GM21367 (cell line): ENCODE measurements around the gene SREK1IP1.
"Not testable (repeated sequence)": the region's sequence is repeated elsewhere in the genome, so short reads cannot be mapped to it uniquely, and the experiment has no call there.

Experiments used
- ATAC-seq: cut with Tn5 transposase; IDR thresholded peaks from one replicate; pipeline ENCODE4 v1.9.1; 2021; ENCODE audit not compliant: unreplicated experiment

SREK1IP1 gene

DNA sequence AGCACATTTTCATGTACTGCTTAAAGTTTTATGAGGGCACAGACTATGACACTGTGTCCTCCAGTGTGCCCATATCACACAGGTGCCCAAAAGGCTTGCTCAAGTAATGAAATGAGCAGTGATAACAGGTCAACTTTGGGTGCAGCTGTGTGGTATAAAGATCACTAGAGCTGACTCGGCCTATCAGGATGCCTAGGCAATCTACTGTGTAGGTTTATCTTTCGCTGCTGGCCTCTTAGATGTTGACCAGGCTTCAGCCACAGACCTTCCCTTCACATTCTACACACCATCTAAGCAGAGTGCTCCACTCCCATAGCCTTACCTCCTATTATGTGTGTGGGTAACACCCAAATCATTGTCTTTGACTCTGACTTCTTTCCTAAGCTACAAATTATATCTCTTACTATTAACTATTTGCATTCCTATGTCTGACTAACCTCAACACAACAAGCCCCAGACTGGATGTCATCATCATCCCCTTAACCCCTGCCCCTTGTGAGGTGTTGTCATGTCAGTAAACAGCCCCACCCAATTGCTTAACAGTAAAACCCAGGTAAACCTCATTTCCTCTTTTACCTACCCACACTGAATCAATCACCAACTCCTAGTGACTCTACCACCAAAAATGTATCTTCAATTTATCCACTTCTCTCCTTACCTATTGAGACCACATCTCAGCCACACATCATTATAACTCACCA, 2.5 kb downstream of the SREK1IP1 start:
- no peak for ATAC-seq

DNA sequence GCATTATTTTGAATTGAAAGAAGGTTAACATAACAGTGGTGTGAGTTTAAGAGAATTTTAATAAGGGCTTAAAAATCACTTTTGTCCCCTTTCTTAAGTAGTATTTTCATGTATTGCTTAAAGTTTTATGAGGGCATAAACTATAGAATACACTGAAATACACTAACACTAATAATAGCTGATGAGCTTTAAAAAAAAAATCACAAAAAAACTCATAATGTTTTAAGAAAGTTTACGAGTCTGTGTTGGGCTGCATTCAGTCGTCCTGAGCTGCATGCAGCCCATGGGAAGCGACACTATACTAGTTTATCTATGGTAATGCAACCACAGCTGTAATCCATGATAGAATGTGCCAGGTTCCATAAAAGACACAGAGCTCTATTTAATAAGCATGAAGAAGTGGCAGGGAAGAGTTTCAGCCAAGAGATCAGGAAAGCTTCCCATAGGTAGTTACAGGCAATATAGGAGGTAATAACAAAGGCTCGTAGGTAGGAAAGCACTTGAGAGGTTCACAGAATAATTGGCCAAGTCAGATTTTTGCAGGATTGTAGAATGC, 4.5 kb downstream of the SREK1IP1 start:
- no peak for ATAC-seq

DNA sequence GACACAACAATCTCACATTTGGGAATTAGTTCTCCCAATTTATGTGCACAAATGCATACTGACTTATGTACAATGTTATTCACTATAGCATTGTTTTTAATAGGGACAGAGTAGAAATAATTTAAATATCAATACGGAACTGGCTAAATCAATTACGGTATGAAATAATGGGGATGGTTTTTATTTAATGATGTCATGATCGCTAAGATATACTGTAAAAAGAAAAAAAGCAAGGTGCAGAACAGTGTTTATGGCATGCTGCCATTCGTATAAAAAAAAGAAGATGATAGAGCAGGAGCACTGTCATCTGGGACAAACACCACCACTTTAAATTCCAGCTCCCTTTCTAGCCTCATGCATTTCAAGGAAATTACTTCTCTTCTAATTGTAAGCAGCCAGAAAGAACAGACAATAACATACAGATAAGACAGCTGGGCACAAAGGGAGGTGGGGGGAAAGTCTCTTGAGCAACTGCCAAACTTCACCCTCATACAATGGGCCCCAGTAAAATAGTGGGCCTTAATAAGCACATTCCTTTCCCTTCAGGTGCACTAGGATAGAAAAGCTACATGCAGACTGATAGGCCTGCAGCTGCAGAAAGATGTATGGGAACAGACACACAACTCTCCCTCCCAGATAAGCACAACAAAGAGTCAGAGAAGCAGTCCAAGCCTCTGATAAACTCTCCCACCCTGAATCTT, 8.4 kb downstream of the SREK1IP1 start:
- no peak for ATAC-seq

DNA sequence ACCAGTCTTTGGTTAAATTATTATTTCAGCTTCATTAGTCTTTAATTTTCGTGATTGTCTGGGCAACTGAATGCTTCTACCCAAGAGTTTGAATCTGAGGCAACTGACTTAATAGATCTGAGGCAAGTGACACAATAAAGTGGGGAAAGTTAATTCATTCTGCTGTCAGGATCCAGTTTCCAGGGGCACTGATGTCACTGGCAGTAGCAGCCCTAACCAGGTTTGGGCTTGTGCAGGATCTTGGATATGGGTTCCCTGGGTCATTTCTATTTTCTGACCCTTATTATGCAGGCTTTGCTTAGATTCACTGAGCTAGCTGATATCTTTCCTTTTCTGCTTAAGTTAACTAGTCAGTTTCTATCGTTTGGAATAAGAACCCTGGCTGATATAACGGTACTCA, 9.6 kb downstream of the SREK1IP1 start:
- no peak for ATAC-seq

DNA sequence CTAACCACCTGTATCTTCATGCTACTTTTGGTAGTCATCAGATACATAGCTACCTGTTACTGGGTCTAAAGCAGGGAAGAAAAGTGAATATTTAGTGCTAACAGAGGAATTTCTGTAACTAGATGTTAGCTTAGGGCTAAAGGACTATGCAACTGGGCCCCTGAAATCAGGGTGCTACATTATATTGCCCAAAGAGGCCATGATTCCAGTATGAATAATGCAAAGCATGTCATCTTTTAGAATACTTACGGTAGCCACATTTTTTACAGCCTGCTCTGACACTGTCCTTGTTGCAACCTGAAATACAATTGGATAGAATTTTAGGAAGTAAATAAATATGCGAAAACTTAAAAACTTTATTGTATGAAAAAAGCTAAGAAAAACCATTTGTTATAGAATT, 14.4 kb downstream of the SREK1IP1 start:
- no peak for ATAC-seq

DNA sequence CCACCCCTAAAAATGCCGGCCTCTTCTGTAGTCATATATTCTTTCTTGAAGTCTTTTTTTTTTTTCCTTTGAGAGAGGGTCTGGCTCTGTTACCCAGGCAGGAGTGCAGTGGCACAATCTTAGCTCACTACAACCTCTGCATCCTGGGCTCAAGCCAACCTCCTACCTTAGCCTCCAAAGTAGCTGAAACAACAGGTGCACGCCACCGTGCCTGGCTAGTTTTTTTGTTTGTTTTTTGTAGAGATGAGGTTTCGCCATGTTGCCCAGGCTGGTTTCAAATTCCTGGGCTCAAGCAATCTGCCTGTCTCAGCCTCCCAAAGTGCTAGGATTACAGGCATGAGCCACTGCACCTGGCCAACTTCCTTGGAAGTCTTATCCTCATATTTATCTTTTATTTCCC, 19.1 kb downstream of the SREK1IP1 start:
- no peak for ATAC-seq

DNA sequence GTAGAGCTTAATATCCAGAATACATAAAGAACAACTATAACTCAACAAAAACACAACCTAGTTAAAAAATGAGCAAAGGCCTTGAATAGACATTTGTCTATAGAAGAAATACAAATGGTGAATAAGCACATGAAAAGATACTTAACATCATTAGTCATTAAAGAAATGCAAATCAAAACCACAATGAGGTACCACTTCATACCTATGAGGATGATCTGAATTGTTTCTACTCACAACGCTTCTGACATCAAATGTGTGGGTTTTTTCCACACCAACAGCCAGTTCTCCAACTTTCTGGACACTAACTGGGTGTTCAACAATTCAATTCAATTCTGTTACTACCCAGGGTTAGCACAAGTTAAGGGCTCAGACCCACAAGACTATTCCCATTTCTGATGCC, 22.0 kb downstream of the SREK1IP1 start:
- ATAC-seq: no peak

DNA sequence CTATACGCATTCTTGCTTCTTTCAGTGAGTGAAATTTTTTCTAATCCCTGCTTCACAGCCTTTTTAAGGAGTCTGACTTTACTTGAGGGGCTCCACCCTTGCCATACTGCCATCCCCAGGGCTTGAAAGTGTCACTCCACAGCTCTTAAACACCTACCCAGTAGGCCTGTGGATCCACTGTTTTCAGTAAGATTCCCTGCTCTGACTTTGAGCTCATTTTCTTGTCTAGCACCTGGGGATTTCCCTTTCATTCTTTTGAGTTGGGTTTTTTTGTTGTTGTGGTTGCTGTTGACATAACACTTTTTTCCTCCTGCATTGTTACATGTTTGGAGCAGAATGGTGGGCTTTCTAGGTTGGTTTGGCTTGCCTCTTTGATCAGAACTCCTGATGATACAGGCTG, 23.6 kb downstream of the SREK1IP1 start:
- ATAC-seq: no peak

DNA sequence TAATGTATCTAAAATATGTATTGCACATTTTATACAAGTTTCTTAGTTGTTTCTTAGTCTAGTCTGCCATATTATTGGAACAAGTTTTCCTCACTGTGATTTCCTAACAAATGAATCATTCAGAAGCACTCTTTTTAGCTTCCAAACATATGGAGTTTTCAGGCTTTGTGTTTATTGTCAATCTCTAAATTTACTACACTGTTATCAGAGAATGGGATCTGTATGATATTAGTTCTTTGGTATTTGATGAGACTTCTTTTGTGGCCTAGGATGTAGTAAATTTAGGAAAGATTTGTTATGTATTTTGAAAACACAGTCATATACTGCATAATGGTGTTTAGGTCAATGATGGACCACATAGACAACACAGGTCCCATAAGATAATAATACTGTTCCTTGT, 25.7 kb downstream of the SREK1IP1 start:
- no peak for ATAC-seq

DNA sequence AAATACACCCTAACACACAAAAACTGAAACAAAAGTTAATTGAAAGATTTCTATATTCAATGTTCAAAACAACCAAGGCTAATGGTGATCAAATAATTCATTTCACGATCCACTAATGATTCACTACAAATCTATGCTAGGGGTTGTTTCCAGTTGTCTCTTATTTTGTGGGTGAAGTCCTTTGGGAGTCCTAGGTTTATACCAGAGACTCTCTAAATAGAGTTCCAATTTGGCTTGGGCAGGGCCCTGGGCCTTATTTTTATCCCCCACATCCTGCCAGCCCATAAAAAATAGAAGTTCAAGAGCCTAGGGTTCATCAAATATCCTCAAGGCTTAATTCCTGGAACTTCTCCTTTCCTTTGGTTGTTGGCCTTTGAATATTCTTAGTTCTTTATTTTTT, 26.1 kb downstream of the SREK1IP1 start:
- no peak for ATAC-seq

DNA sequence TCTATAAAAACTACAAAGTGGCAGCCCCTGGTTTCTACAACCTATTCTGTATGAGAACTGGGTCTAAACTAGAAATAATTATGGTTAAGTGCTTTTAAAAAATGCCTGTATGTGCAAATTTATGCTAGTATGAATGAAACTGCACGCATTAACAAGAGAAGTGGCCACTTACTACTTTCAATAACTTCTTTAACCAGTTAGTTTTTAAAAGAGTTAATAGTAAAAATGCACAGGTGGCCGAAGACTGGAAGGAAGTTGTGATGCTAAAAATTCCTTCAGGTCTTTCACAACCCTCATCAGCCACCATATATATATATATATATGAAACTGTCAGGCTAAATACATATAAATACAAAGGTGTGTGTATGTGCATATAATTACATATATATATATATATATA, 41.3 kb downstream of the SREK1IP1 start:
- ATAC-seq: no peak

DNA sequence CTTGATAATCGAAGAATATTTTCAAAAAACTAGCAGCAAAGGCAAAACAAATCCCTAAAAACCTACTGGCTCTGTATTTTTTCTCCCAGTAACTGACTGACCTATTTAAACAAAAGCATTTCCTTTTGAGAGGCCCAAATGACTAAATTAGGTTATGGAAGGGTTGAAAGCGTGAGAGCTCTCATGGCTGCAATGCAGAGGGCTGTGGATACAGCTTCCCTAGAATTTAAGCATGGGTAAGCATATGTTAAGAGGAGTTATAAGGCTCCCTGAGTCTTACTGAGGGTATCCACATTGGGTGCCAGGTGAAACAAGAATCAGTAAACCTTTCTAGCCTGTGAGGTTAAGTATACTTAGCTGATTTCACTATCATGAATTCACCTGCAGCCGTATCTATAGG, 45.9 kb downstream of the SREK1IP1 start:
- ATAC-seq: no peak

DNA sequence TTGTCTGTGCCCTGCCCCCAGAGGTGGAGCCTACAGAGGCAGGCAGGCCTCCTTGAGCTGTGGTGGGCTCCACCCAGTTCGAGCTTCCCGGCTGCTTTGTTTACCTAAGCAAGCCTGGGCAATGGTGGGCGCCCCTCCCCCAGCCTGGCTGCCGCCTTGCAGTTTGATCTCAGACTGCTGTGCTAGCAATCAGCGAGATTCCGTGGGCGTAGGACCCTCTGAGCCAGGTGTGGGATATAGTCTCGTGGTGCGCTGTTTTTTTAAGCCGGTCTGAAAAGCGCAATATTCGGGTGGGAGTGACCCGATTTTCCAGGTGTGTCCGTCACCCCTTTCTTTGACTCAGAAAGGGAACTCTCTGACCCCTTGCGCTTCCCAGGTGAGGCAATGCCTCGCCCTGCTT, 54.0 kb downstream of the SREK1IP1 start:
- ATAC-seq: not testable (repeated sequence)

DNA sequence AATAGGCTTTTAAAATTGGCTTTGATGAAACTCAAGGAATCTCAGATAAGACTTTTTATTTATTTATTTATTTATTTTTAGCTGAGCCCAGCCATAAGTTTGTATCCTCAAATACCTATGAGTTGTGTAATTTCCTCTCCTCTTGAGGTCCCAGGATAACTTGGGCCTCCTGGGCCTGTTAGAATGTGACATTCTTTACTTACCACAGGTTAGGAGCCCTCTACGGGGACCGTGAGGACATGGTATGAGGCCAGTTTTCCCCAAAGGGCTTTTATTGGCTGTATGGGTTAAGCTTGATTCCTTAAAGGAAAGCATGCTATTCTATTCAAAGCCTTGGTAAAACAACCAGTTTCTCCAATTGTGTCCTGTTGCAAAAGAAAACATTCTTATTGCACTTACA, 61.3 kb downstream of the SREK1IP1 start:
- no peak for ATAC-seq

DNA sequence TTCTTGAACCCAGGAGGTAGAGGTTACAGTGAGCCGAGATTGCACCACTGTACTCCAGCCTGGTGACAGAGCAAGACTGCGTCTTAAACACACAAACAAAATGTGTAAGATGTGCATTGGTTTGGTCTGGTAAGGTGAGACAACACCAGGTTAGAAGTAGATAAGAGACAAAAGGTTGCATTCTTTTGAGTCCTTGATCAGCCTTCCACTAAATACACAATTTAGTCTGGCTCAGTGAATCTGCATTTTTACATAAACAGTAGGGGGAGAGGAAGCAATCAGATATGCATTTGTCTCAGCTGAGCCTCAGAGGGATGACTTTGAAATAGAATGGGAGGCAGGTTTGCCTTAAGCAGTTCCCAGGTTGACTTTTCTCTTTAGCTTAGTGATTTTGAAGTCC, 62.4 kb downstream of the SREK1IP1 start:
- ATAC-seq: not testable (repeated sequence)

DNA sequence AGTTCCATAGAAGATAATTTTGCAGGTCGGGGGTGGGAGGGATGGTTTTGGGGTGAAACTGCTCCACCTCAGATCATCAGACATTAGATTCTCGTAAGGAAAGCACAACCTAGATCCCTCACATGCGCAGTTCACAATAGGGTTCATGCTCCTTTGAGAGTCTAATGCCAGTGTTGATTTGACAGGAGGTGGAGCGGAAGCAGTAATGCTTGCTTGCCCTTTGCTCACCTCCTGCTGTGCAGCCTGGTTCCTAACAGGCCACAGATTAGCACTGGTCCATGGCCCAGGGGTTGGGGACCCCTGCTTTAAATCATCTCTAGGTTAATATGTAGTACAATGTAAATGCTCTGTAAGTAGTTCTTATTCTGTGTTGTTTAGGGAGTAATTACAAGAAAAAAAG, 67.7 kb downstream of the SREK1IP1 start:
- no peak for ATAC-seq

DNA sequence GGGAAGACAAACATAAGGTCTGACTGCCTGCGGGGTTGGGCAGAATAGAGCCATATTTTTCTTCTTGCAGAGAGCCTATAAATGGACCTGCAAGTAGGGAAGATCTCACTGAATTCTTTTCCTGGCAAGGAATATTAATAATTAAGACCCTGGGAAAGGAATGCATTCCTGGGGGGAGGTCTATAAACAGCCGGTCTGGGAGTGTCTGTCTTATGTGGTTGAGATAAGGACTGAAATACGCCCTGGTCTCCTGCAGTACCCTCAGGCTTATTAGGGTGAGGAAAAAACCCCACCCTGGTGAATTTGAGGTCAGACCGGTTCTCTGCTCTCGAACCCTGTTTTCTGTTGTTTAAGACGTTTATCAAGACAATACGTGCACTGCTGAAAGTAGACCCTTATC, 72.1 kb downstream of the SREK1IP1 start:
- not testable (repeated sequence) for ATAC-seq

DNA sequence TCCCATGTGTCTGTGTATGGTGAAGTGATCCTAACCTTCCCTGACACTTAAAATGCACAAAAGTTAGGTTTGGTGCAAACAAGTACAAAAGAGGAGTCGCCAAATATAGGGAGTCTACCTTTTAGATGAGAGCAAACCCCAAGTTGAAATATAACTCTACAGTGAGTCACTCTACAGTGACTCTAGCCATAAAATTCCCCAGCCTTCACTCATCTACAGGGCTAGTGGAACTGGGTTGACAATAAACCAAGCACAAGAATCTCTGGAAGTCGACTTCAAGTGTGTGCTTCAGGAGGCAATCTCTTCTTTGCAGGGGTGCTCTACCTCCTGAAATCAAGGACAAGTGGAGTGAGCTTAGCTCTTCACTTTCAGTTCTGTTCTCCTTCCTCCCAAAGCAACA, 74.9 kb downstream of the SREK1IP1 start:
- ATAC-seq: no peak

DNA sequence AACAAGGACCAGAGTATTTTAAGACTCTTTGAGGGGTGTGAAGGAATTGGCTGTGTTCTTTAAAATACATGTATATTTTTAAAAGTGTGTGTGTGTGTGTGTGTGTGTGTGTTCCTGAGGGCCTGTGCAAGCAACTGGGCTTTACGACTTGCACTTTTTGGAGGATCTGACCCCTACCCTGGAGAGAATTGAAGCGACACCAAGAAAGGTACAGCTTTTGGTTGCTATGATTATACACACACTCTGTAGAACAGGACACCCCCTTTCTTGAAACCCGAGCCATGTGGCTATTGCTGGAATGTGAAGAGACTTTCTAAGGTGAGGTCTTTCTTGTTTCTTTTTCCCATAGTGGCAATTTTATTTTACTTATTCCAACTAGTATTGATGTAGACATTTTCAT, 77.2 kb downstream of the SREK1IP1 start:
- ATAC-seq: no peak

DNA sequence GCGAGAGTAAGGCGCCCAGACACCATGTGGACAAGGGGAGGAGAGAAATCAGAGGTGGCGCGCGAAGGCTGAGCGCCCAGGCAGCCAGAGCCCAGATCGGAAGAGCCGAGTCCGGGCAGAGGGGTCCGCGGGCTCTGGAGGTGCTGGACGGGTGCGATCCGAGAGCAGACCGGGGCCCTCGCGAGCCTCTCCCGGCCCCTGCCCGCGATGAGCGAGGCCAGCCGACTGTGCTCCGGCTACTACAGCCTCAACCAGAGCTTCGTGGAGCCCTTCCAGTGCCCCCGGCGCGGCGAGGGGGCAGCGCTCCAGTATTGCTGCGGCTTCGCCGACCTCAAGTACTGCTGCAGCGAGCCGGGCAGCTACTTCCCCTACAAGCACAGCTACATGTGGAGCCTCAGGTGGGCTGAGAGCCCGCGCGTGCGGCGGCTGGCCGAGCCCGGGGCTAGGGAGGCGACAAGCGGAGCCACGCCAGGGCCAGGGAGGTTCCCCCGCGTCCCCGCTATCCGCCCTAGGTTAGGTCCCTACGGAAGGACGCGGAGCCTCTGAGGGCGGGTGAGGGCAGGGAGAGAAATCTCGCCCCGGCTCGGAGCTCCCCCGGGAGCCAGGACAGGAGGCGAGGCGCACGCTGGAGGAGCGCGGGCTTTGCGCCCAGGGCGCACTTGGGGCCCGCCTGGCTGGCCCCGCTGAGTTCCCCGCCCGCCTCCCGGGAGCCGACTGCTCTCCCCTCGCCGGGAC, 77.9 kb downstream of the SREK1IP1 start, which contains the start of gene SHISAL2B:
TSS of gene SHISAL2B (plus strand) at position 87 of the 735 bp plus-strand sequence. CDS start at position 208, 121 bp downstream.
- no peak for ATAC-seq

DNA sequence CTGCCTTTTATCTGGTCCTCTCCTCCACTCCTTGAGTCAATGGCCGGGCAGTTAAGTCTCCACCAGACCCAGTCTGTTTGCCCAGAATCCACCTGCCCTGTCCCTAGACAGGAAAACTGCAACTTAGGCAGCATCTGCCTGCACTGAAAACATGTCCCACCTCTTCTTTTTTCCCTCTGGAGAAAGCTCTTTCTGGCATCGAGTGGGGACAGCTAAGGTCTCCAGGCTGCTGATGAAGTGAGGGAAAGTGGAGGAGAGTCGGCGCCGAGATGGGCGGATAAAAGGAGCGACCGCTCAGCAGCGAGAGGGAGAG, 78.4 kb downstream of the SREK1IP1 start:
- ATAC-seq: no peak

DNA sequence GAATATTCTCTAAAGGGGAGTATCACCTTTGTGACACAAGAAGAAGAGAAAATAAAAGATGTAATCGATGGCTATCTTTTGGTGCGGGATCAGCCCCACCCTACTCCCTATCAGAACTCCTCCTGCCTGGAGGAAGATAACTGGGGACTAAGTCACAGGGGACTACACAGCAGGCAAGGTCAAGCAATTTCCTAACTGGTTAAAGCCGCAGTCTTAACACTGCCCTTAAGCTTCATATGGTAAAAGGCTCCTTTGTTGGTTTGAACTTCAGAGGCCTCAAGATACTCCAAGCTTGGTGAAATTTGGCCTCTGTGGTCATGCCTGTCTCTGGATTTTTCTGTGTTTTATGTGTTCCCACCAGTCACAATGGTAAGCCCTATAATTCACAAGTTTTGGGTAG, 79.5 kb downstream of the SREK1IP1 start:
- no peak for ATAC-seq
